NCI-H187 treated with DMSO at 0.1 percent for 48 hours (cell line): ENCODE data around the gene GABRB3.

Experiments used
- DNase-seq: peaks from one replicate; lab custom pipeline; 2025; lab: John Stamatoyannopoulos, UW

Gene GABRB3

DNA sequence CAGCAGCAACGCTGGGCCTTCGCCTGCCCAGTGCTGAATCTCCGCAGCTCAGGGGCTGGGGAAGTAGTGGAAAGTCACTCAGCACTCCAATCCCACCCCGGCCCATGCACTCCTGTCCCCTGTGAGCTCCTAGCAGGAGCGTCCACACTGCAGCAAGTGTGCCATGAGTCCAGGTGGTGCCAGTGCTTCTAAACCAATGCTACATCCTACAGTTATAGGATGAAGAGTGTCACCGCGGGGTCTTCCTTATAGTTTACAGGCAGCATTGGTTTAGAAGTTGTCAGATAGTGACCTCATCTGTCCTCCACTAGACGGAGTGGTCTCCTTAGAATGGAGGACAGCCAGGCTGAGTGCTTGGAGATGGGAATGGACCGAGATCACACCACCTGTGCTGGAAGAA, 221.4 kb downstream of the GABRB3 start:
- no peak for DNase-seq

DNA sequence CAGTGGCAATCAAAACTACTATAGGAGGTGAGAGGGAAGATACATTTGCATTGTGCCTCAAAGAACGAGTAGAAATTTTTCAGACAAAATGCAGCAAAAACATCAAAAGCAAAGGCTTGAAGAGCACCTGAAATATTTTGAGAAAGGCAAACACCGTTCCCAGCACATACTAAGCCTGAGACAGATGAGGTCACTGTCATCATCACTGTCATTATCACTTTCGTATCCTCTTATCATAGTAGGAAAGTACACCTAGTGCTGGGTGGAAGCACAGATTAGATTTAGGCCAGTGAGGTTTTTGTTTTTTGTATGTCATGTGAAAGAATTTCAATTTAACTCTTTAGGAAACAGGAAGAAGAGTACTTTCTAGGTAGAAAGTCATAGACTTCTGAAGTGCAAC, 222.0 kb downstream of the GABRB3 start:
- no peak for DNase-seq

GRCh38 chr15:26537663-26538062, 235.2 kb downstream of the GABRB3 start:
- DNase-seq: no peak

DNA sequence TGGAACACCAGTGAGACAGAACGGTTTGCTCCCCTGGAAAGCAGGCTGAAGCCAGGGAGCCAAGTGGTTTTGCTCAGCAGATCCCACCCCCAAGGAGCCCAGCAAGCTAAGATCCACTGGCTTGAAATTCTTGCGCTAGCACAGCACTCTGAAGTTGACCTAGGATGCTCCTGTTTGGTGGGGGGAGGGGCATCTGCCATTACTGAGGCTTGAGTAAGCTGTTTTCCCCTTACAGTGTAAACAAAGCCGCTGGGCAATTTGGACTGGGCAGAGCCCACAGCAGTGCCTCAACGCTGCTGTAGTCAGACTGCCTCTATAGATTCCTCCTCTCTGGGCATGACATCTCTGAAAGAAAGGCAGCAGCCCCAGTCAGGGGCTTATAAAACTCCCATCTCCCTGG, 241.4 kb downstream of the GABRB3 start:
- no peak for DNase-seq

DNA sequence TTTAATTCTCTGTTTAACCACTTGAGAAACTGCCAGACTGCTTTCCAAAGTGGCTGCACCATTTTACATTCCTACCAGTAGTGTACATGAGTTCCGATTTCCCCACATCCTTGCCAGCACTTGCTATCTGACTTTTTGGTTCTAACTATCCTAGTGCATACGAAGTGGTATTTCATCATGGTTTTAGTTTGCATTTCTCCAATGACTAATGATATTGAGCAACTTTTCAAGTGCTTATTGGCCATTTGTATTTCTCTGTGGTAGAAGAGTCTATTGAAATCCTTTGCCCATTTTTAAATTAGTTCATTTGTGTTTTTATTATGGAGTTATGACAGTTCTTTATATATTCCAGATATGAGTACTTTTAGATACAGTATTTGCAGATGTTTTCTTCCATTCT, 247.8 kb downstream of the GABRB3 start:
- DNase-seq: no peak

GRCh38 chr15:26521691-26522198, 251.1 kb downstream of the GABRB3 start:
- no peak for DNase-seq

- DNase-seq: no peak
Observed at GRCh38 chr15:26521130-26521529, 251.7 kb downstream of the GABRB3 start.

DNA sequence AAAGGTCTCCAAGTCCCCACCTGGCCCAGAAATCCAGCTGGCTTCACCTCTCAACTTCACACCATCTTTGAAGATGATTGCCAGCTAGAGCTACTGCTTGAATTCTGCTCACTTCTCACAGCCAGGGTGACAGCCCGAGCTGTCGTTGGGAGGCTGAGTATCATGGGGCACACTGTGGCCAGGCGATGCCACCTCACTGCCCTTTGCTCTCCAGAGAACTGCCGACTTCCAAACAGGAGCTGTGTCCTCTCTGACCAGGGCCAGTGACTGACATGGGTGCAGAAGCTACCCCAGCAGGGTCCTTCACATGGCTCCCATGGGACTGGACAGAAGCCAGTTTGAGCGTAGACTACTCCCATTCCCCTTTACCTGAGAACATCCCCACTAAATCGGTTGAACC, 254.0 kb downstream of the GABRB3 start:
- no peak for DNase-seq

- DNase-seq: no peak
Observed at GRCh38 chr15:26516102-26516980, 256.5 kb downstream of the GABRB3 start.

DNA sequence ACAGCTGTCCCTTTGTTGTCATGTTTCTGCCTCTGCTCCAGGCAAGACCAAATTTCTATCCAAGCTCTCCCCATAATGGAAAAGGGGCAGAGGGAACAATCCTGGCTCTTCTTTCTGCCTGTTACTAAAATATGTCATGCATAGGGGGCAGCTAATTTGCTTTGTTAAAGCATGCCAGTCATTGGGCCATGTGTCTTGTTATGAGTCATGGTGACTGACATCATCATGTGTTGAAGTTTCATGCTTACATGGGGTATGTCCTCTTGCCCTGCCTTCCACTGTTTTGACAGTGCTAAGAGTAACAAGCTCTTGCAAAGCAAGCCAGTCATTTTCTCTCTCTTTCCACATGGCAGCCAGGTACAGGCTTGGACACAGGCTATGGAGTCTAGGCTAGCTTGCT, 268.9 kb downstream of the GABRB3 start:
- no peak for DNase-seq
